Esophagus muscularis mucosa (tissue), 4 donors: Measurements from ENCODE around the gene TEC. TPM values are rescaled to one million over a fixed set of nuclear protein-coding genes. Genes with fewer than 3 reads are reported as not detected.

Source experiments
- DNase-seq: peaks from one replicate; pipeline ENCODE4 v3.0.0-alpha.2; 2017; ENCODE audit errors: extremely low spot score
- H3K27ac ChIP-seq, 4 donors: fragments of 200-600 bp; sonication (generic); replicated peaks in 1 of 4; 1 replicate in 3 of 4; 2 replicates in 1 of 4; pipeline ENCODE4 v1.5.1; 2016 to 2019; ENCODE audit warnings: mild to moderate bottlenecking in 1 of 4
- H3K27me3 ChIP-seq, 4 donors: fragments of 200-600 bp; sonication (generic); one replicate each; pipeline versions ENCODE4 v1.5.1 to v1.6.0; 2016 to 2019
- H3K36me3 ChIP-seq, 4 donors: fragments of 200-600 bp; sonication (generic); one replicate each; pipeline ENCODE4 v1.5.1; 2016 to 2019
- H3K4me1 ChIP-seq, 4 donors: fragments of 200-600 bp; sonication (generic); one replicate each; pipeline ENCODE4 v1.5.1; 2016 to 2019
- H3K4me3 ChIP-seq, 4 donors: fragments of 200-600 bp; sonication (generic); 1 replicate in 2 of 4; 2 replicates in 2 of 4; pipeline ENCODE4 v1.5.1; 2016 to 2019; ENCODE audit warnings: mild to moderate bottlenecking in 4 of 4, moderate library complexity in 1 of 4
- H3K9me3 ChIP-seq, 4 donors: fragments of 200-600 bp; sonication (generic); 1 replicate in 3 of 4; 2 replicates in 1 of 4; pipeline ENCODE4 v1.5.1; 2016 to 2019
- EP300 ChIP-seq: sonication (generic); formaldehyde crosslinking; IDR thresholded peaks from one replicate; pipeline ENCODE4 v1.6.1; 2017; ENCODE audit warnings: antibody characterized with exemption
- POLR2A ChIP-seq: fragments of 450-650 bp; IDR thresholded peaks from one replicate; pipeline ENCODE4 v1.6.1; 2017; ENCODE audit warnings: antibody characterized with exemption, moderate library complexity, mild to moderate bottlenecking, low read depth
- POLR2AphosphoS5 ChIP-seq, 2 donors: sonication (generic); formaldehyde crosslinking; IDR thresholded peaks; one replicate each; pipeline ENCODE4 v1.6.1; 2017; ENCODE audit warnings: antibody characterized with exemption in 2 of 2
- WGBS: methylation state at CpG from one replicate; pipeline ENCODE4 v1.1.5; 2018; 5-methylcytosine and 5-hydroxymethylcytosine counted together
- intact Hi-C: fragments of 100-400 bp; cut with DNase I; formaldehyde crosslinking; loops from one replicate; pipeline ENCODE4 v1.15.1; 2023
- total RNA-seq, 4 donors: library from RNA; depleted of rRNA; stranded (reverse); fragments of >200 nt; gene quantifications; one replicate each; pipeline versions ENCODE4 v1.1.0 to v1.2.1, GENCODE V29; 2016
- TF ChIP-seq, protein P1 (sequence below), 3 experiments: fragments of 200-600 bp in 2 of 3; fragments of 450-650 bp in 1 of 3; sonication (generic) in 2 of 3; IDR thresholded peaks; one replicate each; pipeline ENCODE4 v1.5.1; 2017 to 2019; ENCODE audit warnings: antibody characterized with exemption in 3 of 3, mild to moderate bottlenecking in 2 of 3, moderate library complexity in 1 of 3

TEC gene
- total RNA-seq, 4 donors from 2014 or later, result 1.5 to 2.2 (median 1.9) TPM

DNA sequence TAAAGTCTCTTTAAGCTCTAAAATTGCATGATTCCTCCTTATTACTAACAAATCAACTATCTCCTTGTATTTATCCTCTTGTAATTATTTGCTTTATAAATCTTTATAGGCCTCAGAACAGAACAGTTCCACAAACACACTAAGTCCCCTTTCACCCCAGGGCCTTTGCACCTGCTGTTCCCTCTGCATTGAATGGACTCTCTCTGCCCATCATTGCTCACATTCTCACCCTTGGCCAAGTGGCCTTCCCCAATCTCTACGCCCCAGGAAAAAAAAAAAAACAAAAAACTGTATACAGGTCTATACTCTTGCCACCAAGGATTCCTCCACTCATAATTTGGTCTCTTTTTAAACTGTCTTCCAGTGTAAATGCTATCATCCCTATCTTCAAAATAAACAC is 53.7 kb downstream of the TEC start:
- Histone ChIP-seq H3K27me3 (no peaks in the 10 kb centered on the region), H3K4me1 (no peaks in the 10 kb centered on the region), H3K27ac (no peak overlapping the region), H3K4me3 (no peak overlapping the region), H3K36me3 (no peaks in the 10 kb centered on the region), H3K9me3 (no peaks in the 10 kb centered on the region)
- WGBS, result 96% methylated on average over 1 of the region's 1 CpG
- no peak for DNase-seq
- TF ChIP-seq POLR2A (no peak), EP300 (no peak), POLR2AphosphoS5 (IDR thresholded peaks at IDR 0.05) (no peak)
- TF ChIP-seq, protein P1, sequence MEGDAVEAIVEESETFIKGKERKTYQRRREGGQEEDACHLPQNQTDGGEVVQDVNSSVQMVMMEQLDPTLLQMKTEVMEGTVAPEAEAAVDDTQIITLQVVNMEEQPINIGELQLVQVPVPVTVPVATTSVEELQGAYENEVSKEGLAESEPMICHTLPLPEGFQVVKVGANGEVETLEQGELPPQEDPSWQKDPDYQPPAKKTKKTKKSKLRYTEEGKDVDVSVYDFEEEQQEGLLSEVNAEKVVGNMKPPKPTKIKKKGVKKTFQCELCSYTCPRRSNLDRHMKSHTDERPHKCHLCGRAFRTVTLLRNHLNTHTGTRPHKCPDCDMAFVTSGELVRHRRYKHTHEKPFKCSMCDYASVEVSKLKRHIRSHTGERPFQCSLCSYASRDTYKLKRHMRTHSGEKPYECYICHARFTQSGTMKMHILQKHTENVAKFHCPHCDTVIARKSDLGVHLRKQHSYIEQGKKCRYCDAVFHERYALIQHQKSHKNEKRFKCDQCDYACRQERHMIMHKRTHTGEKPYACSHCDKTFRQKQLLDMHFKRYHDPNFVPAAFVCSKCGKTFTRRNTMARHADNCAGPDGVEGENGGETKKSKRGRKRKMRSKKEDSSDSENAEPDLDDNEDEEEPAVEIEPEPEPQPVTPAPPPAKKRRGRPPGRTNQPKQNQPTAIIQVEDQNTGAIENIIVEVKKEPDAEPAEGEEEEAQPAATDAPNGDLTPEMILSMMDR (IDR thresholded peaks at IDR 0.05), result no peak
- intact Hi-C loops, result no loop called here

DNA sequence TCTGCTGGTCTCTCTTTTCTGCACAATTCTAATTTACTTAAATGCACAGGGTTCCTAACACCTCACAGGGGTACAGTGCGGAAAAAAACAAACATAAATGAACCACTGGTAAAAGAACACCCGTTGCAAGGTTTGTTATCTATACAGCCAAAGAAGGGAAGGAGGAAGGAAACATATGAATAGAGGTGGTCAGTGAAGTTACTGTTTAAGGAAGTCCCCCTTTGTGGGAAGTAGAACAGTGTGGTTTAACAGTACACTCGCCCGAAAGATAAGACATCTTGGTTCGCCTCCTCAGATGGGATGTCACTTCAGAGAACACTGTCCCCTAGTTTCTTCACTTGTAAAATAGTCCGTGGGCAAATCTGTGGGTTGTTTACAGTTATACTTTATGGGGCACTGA is 57.5 kb downstream of the TEC start:
- H3K27ac ChIP-seq, result no peak overlapping the region
- no peak overlapping the region for H3K4me3 ChIP-seq
- intact Hi-C loops, result no loop called here
- H3K36me3 ChIP-seq, result no peaks in the 10 kb centered on the region
- no peak for DNase-seq
- no peaks in the 10 kb centered on the region for H3K9me3 ChIP-seq
- H3K27me3 ChIP-seq, result no peaks in the 10 kb centered on the region
- H3K4me1 ChIP-seq, result no peaks in the 10 kb centered on the region
- WGBS, result 66% methylated on average over 6 of the region's 6 CpGs
- TF ChIP-seq POLR2AphosphoS5 (IDR thresholded peaks at IDR 0.05), result no peak
- TF ChIP-seq, protein P1 (IDR thresholded peaks at IDR 0.05), result no peak
- no peak for TF ChIP-seq POLR2A
- TF ChIP-seq EP300, result no peak

DNA sequence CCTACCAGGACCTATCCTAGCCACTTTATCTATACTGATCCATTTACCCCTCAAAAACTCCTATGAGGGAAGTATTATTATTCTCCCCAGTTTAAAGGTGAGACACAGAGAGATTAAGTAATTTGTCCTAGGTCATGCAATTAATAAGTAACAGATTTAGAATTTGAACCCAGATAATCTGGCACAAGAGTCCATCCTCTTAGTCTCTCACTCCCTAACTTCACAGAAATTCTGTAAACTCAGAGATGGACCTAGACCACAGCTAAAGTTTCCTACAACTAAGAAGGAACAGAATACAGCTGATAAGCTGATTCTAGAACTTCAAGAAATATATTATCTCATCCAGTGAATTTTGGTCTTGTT is 58.7 kb downstream of the TEC start:
- intact Hi-C loops, result no loop called here

DNA sequence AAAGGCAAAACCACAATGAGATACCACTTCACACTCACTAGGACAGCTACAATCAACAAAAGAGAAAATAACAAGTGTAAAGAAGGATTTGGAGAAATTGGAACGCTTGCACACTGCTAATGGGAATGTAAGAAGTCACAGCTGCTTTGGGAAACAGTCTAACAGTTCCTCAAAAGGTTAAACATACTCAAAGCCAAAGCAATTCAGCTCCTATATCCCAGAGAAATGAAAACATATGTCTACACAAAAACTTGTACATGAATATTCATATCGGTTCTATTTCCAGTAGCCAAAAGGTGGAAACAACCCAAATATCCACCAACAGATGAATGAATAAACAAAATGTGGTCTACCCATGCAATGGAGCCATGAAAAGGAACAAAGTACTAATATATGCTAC is 64.0 kb downstream of the TEC start:
- DNase-seq, result no peak
- no peaks in the 10 kb centered on the region for H3K27me3 ChIP-seq
- no peak for TF ChIP-seq POLR2A
- TF ChIP-seq, protein P1 (IDR thresholded peaks at IDR 0.05), result no peak
- no peak for TF ChIP-seq EP300
- TF ChIP-seq POLR2AphosphoS5 (IDR thresholded peaks at IDR 0.05), result no peak
- no peak overlapping the region for H3K27ac ChIP-seq
- no peaks in the 10 kb centered on the region for H3K9me3 ChIP-seq
- WGBS, result 76% methylated on average over 2 of the region's 2 CpGs
- H3K4me3 ChIP-seq, result no peak overlapping the region
- H3K36me3 ChIP-seq, result no peaks in the 10 kb centered on the region
- intact Hi-C loops, result no loop called here
- H3K4me1 ChIP-seq, result peaks cover 0 to 8% (median 0%) of the 10 kb centered on the region in 4 donors

More for the DNA sequence above, 58.7 kb downstream of the TEC start:
- Histone ChIP-seq H3K27me3 (no peaks in the 10 kb centered on the region), H3K36me3 (no peaks in the 10 kb centered on the region), H3K9me3 (no peaks in the 10 kb centered on the region), H3K27ac (no peak overlapping the region), H3K4me1 (no peaks in the 10 kb centered on the region), H3K4me3 (no peak overlapping the region)
- no peak for TF ChIP-seq POLR2A
- TF ChIP-seq EP300, result no peak
- TF ChIP-seq, protein P1 (IDR thresholded peaks at IDR 0.05), result no peak
- no peak for TF ChIP-seq POLR2AphosphoS5 (IDR thresholded peaks at IDR 0.05)
- no peak for DNase-seq

DNA sequence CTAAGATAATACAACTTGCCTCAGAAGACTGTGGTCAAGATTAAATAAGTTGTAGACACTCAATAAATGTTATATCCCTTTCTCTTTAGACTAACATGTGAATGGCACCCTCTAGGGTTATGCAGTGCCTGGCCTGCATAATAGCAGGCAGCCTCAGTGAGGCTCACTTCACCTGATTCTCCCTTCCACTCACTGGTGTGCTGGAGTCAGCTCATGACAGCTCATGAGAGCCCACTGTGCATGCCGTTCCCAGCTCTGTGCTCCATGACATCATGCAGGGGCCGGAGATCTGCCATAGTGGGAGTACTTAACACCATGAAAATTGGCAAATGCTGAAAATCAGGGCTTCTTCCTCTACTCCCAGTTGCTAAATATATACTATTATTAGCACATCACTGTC is 64.5 kb downstream of the TEC start:
- 60% methylated on average over 1 of the region's 2 CpGs for WGBS
- H3K27me3 ChIP-seq, result no peaks in the 10 kb centered on the region
- H3K4me3 ChIP-seq, result no peak overlapping the region
- H3K9me3 ChIP-seq, result no peaks in the 10 kb centered on the region
- intact Hi-C loops, result no loop called here
- no peaks in the 10 kb centered on the region for H3K36me3 ChIP-seq
- H3K4me1 ChIP-seq, result peaks cover 0 to 8% (median 0%) of the 10 kb centered on the region in 4 donors
- no peak overlapping the region for H3K27ac ChIP-seq
- no peak for TF ChIP-seq EP300
- no peak for TF ChIP-seq POLR2AphosphoS5 (IDR thresholded peaks at IDR 0.05)
- TF ChIP-seq, protein P1 (IDR thresholded peaks at IDR 0.05), result no peak
- TF ChIP-seq POLR2A, result no peak
- no peak for DNase-seq
